HG03457 (cell line): ENCODE results near the gene CUX1.

Experiments
- ATAC-seq: cut with Tn5 transposase; IDR thresholded peaks from one replicate; pipeline ENCODE4 v1.9.1; 2021; ENCODE audit warnings: moderate number of reproducible peaks; ENCODE audit not compliant: unreplicated experiment

Gene CUX1

GRCh38 chr7:102279537-102280400 is 462.3 kb downstream of the CUX1 start:
- ATAC-seq = no peak

DNA sequence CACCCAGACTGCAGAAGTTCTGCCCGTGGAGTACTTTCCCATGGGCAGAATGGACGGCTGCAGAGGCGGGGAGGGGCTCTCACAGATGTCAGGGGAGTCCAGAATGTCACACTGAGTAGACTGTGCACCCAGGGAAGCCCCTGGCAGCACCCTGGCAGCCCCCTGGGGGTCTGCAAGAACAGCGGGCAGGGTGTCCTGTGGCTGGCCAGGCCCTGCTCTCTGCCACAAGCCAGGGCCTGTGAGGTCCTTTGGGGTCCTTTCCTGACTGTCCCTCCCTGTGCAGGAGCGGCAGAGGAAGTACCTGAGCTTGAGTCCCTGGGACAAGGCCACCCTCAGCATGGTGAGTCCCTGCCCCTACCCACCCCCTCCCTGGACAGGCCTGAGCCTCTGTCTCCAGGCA is 463.1 kb downstream of the CUX1 start:
- no peak for ATAC-seq

DNA sequence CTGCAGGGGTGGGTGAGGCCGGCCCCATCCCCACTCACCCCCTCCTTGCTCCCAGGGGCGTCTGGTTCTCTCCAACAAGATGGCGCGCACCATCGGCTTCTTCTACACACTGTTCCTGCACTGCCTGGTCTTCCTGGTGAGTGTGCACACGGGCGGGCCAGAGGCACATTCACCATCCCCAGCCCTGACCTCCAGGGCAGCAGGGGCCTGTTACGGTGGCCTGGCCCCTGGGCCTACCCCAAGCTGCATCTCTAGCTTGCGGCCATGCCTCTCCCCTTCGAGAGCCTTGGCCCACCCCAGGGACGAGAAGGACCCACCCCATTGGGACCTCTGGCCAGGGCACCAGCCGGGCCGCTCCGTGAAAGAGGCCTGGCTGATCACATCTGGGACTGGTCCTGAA is 464.4 kb downstream of the CUX1 start:
- ATAC-seq = no peak

DNA sequence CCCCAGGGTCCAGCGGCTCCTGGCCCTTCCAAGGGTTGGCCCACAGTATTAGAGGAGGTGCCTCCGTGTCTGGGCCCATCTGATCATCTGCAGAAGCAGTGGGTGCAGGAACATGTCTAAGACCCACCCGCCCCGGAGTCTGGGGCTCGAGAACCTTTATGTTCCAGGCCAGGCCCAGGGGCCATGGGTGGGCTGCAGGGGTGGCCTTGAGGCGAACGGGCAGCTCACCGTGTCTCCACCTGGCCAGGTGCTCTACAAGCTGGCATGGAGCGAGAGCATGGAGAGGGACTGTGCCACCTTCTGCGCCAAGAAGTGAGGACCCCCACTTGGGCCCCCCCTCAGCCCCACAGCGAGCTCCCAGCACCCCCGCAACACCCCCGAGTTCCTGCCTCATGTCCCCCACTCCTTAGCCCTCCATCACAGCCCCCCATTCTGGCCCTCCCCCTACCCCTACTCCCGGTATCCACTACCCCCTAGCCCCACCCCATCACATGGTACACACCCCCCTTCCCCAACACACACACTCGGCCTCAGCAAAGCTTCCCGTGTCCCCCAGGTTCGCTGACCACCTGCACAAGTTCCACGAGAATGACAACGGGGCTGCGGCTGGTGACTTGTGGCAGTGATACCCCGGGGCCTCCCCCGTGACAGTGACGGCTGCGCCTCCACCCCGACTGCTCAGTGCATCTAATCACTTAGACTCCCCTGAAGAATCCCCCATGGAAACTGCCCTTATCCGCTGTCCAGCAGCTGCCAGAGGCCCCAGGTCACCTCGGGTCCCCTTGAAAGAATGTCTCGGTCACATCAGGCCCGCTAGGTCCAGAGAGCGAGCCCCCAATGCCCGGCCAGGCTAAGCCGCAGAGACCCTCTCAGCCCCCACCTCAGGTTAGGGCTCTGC is 465.3 kb downstream of the CUX1 start:
- ATAC-seq = no peak

DNA sequence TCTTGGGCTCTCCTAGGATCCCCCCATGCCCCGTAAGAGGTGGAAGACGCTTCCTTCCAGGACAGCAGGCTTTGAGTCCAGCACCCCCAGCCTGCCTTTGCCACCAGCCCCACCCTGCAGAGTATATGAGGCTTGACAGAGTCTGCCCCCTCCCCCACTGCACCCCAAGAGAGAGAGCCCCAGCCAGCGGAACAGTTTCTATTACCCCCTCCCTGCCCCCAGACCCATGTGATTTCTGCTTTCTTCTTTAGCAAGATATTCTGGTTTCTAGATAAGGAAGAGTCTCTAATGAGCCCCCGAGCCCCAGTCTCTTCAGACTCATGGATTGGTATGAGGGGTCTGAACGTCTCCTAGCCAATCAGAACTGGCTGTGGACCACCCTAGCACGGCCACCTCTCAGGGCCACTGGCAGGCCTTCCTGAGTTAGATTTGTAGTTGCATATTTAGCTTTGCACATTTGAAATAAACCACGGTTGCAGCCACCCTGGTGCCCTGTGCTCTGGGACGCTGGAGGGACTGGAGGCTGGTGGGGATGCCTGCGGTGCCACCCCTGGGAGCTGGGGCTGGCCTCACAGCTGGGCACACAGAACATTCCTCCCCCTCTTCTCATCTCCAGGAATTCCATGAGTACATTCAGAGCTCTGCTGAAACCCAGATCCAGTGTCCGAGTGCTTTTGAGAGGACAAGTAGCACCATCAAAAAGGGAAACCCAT is 466.2 kb downstream of the CUX1 start:
- no peak for ATAC-seq

GRCh38 chr7:102284399-102284798 is 467.0 kb downstream of the CUX1 start:
- ATAC-seq = no peak

DNA sequence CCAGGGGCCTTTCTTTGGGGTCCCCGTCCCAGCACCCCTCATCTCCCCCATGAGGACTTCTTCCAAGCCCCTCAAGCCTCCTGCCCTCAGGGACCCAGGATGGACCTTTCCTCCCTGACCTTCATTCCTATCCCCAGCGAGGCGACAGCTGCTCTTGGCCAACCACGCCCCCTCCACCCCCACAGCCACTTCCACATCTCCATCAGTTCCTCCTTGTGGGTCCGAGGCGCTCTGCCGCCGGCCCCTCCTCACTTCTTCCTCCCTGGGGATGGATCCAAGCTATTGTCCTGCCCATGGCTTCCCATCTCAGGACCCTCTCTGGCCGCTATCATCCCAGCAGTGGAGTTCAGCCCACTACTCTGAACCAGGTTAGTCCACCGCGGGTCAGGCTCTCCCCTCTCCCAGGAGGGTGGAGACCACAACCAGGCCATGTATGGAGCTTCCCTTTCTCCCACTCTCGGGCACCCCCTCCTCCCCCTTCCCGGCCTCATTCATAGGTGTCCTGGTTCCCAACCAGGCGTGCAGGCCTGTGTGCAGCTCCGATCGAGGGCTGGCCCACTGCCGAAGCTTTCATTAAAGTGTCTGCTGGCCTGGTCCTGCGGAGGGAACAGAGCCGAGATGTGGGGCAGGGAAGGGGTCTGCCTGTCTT is 467.6 kb downstream of the CUX1 start:
- ATAC-seq = no peak

DNA sequence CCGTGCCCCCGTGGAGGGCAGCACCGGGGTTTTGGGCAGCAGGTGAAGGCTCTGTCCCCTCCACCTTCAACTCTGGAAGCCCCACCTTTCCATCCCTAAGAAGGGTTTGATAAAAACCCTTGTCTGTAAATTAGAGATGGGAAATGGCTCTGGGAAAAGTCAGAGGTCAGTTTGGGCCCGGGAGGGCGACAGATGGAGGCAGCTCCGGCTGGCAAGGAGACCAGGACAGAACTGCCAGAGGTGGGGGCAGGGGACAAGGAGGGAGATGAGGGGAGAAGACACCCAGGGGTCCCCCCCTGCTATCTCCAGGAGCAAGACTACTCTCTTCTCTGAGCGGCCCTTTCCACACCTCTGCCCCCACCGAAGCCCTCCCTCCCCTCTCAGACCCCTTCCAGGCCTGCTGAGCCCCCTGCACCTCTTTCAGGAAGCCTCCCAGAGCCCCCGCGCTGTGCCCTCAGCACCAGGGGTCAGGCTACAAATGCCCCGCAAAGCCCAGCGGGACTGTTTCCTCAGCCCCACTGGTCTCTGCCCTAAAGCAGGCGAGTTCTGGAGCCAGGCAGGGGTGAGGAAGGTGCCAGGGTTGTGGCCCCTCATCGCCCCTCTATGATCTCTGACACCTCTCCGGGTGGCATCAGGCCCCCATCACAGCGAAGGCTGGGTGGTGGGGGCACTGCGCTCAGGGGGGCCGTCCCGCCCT is 468.3 kb downstream of the CUX1 start:
- no peak for ATAC-seq

GRCh38 chr7:102286237-102287110 is 469.0 kb downstream of the CUX1 start, which contains the start of gene SH2B2:
TSS of gene SH2B2 (plus strand) at chr7:102286868. CDS start at chr7:102300551, 13,683 bp downstream.
- ATAC-seq = no peak

- ATAC-seq = no peak
These were observed 469.9 kb downstream of the CUX1 start for GRCh38 chr7:102287111-102287980.

- no peak for ATAC-seq
These were observed 470.5 kb downstream of the CUX1 start for GRCh38 chr7:102287981-102288278.

- no peak for ATAC-seq
These were observed 471.0 kb downstream of the CUX1 start for GRCh38 chr7:102288285-102288930.

DNA sequence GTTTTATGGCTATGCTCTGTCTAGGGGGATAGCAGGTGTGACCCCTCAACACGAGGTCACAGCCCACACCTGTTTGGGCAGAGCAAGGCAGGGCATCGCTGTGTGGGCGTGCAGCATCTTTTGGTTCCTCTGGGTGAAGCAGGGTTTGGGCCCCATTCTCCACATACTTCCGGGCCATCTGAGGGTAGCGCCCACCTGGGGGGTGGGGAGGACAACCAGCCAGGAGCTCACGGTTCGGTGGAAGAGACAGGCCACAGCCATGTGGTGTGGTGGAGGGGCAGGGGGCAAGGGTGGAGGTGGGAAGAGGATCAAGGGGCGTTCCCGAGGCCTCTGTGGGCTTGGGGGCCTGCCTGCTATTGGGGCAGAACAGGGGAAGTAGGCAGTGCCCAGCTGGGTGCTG is 471.6 kb downstream of the CUX1 start:
- ATAC-seq = no peak

DNA sequence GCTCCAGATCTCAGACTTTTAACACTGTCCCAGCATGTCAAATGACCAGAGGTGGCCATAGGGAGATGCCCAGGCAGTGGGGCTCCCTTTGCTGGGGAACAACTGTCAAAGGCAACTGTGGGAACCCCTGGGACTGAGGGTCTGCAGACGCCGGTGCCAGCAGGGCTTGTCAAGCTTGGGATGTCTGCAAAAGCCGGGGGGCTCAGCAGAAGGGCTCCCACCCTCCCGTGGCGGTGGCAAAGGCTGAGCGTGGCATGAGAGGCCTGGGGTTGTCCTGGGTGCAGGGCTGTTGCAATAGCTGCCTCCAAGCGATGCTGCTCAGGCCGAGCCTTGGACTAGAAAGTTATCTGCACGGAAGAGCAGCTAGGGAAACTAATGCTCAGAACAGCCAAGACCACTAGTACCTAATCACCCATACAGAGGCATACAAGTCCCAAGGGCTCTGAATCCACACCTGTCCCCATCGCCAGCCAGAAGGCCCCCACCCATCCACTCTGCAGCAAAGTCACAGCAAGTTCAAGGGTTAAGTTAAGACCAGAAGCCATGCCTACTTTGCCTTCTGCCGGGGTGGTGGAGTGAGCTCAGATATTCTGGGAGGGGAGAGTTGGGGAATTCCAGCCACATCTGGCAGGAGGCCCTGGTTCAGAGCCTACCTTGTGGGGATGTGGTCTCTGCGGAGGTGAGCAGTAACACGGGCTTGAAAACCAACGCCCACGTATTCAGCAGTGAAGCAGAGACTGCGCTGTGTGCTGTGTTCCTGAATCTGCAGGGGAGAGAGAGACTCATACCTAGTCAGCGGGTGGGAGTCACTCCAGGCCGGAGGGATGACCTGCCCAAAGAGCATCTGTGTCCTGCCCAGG is 473.9 kb downstream of the CUX1 start:
- no peak for ATAC-seq

DNA sequence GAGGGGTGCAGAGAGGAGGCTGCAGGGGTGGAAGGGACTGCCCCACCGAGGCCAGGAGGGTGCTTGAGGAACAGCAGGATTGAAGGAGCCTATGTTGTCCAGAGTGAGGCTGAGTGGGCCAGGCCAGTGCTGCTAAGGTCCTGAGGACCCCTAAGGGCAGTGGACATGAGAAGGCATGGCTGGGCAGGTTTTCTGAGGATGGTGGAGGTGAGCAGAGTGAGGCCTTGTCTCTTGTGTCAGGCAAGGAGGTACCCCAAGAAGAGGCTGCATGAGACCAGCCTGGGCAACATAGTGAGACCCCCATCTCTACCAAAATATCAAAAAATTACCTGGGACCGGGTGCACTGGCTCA is 474.5 kb downstream of the CUX1 start:
- ATAC-seq = no peak

DNA sequence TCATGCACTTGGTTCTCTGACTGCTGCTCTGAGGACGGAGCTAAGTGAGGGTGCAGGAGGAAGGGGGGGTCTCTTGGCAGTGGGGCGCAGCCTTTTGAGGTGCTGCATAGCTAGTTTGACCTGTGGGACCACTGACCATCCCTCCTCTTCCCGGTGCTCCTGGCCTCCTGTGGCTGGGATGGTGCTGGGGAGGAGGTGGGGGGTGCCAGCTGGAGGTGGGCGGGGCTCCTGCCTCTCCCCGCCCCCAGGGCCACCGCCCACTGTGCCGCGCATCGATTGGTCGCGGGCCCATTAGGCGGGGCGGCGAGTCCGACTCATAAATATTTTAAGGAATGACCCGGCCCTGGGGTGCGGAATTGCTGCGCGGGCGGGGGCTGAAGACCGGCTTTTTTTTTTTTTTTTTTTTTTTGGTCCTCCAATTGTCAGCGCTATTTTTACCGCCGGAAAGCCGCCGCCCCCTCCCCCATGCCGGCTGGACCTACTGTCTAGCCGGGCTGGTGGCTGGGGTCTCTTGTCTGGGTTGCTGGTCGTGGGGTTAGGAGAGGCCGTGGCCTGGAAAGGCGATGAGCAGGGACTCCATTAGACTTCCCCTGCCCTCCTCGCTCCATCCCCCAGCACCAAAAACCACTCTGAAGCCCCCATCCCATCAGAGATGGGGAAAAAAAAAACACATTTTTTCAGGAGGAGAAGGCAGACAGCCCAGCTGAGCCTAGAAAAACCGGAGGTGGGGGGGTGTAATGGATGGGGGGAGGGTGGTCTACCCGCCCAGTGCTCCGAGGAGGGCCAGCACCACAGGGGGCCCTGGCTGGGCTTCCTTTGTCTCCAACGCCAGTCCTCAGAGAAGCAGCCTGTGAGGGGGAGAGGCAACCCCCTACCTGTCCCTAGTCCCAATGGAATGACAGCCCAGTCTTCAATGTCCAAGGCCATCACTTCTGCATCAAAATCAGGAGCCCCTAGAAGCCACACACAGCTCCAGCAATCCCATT is 475.7 kb downstream of the CUX1 start:
- no peak for ATAC-seq
